Activated CD4-positive, alpha-beta T cell treated with anti-CD3 and anti-CD28 coated beads for 4 hours (primary cell): ENCODE data around the gene CDH3.
"Not testable (repeated sequence)": the region's sequence is repeated elsewhere in the genome, so short reads cannot be mapped to it uniquely, and the experiment has no call there.

ENCODE experiments used
- DNase-seq, 2 donors: peaks; one replicate each; pipeline ENCODE4 v3.0.0-alpha.2; 2020

CDH3 gene

GRCh38 chr16:68710211-68710610 lies 65.1 kb downstream of the CDH3 start:
- DNase-seq: no peak

GRCh38 chr16:68711421-68712139 lies 66.5 kb downstream of the CDH3 start:
- no peak for DNase-seq

- DNase-seq: no peak
Measured at GRCh38 chr16:68713361-68713760, 68.3 kb downstream of the CDH3 start.

GRCh38 chr16:68715471-68715870 lies 70.4 kb downstream of the CDH3 start:
- DNase-seq: no peak

DNA sequence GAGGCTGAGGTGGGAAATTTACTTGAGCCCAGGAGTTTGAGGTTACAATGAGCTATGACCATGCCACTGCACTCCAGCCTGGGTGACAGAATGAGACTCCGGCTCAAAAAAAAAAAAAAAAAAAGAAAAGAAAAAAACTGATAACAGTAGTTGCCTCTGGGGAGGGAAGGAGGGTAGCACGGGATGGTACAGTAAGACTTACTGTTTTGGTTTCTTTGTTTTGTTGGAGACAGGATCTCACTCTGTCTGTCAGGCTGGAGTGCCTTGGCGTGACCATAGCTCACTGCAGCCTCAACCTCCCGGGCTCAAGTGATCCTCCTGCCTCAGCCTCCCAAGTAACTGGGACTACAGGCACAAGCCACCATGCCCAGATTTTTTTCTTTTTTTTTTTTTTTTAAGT lies 71.4 kb downstream of the CDH3 start:
- DNase-seq: not testable (repeated sequence)

DNA sequence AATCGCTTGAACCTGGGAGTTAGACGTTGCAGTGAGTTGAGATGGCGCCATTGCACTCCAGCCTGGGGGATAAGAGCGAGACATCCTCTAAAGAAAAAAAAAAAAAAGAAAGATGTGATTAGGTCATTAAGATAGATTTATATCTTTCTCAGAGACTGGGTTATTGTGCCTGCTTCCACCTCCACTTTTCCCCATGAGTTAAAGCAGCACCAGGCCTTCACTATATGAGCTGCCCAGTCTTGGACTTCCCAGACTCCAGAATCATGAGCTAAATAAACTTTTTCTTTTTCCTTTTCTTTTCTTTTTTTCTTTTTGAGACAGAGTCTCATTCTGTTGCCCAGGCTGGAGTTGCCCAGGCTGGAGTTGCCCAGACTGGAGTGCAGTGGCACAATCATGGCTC lies 72.6 kb downstream of the CDH3 start:
- no peak for DNase-seq

- DNase-seq: no peak
Measured at GRCh38 chr16:68718590-68718989, 73.5 kb downstream of the CDH3 start.

GRCh38 chr16:68719993-68720489 lies 74.9 kb downstream of the CDH3 start:
- DNase-seq: no peak

DNA sequence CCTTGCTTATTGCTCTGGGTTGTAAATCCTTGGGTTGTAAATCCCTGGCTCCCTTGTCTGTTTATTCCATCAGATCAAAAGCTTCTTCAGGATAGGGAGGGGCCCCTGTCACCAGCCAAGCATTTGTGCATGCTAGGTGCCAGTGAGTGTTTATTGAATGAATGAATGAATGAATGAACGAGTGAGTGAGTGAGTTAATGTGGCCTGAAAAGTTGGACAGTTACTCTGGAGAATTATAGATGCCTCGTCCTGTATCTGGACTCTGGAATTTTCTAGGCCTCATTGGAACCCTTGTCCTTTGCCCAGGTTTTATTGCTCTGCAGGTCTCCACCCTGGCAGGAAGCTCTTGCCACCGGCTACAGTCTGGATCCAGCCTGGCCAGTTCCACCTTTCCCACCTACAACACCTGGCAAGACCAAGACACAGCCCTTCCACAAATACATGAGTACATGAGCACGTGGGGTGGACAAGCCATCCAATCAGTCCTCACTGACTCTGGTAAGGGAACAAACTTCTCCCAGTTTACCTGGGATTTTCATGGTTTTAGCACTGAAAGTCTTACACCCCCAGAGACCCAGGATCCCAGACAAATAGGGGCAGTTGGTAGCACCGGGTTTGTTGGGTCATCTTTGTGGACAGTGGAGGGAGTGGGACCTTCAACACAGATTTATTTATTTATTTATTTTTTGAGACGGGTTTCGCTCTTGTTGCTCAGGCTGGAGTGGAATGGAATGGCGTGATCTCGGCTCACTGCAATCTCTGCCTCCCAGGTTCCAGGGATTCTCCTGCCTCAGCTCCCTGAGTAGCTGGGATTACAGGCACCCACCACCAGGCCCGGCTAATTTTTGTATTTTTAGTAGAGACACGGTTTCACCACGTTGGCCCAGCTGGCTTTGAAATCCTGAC lies 77.3 kb downstream of the CDH3 start:
- DNase-seq: no peak

- no peak for DNase-seq
Measured at GRCh38 chr16:68724797-68725196, 79.7 kb downstream of the CDH3 start.

DNA sequence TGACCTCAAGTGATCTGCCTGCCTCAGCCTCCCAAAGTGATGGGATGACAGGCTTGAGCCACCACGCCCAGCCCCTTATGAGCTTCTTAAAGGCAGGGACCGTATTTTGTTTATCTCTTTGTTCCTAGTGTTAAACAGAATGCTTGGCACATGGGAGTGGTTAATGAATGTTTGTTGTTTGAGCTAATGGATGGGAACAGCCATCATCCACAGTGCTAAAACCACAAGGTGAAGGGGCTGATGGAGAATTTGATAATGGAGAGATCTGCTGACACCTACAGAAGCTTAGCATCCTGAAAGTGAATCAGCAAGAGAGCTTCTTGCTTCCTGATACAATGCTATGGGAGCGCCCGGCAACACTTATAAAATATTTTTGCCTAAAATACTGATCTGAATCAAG lies 83.4 kb downstream of the CDH3 start:
- DNase-seq: no peak

GRCh38 chr16:68731637-68732036 lies 86.5 kb downstream of the CDH3 start:
- DNase-seq: no peak

DNA sequence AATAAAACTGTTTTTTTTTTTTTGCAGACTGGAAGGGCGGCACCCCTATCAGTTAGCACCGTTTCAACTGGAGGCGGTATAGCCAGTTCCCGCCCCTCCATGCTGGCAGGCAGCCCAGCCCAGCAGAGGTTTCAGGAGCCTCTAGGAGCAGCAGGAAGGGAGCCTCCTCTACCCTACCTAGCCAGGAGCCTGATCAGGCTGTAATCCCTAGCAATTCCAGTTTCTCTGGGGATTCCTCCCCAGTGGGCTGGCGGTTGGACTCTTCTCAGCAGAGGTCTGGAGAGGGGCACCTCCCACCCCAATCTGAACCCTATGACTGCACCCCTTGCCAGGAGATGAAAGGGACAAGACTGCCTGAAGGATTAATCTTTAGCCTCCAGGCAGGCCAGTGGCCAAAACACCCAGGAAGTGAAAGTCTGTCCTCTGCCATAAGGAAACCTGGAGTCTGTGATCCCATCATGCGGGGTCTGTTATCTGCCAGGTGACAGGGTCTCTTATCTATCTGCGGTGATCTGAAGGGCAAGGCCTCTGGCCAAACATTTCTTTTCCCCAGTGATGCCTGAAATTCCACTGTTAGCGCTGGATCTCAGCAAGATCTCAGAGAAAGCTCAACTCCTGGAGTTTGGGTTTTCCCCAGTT lies 87.1 kb downstream of the CDH3 start:
- DNase-seq: no peak

- DNase-seq: no peak
Measured at GRCh38 chr16:68732741-68733399, 87.8 kb downstream of the CDH3 start.

DNA sequence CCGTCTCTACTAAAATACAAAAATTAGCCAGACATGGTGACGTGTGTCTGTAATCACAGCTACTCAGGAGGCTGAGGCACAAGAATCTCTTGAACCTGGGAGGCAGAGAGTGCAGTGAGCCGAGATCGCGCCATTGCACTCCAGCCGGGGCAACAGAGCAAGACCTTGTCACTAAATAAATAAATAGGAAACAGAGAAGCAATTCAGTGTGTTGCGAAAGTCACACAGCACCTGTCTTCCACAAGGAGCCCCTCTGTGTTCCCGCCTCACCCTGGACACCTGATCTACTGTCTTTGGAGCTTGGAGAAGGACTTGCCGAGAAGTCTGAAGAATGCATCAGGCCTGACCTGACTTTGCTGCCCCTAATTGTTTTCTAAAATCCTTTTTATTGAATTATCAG lies 88.5 kb downstream of the CDH3 start:
- DNase-seq: no peak

DNA sequence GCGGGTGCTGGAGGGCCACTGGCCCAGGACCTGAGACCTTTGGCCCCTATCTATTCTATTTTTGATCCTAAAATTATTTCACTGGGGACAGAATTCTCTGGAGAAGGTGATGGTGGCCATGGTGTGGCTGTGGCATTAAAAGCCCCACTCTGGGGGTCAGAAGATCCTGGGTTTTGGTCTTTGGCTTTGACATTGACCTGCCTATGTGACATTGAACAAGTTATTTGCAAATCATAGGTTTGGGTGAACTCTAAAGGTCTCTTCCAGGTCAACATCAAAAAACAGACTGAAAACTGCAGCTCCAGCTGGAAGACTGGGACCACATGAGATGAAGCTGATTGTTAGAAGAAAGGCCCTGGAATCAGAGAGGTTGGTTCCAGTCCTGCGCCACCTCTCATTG lies 89.7 kb downstream of the CDH3 start:
- DNase-seq: no peak

DNA sequence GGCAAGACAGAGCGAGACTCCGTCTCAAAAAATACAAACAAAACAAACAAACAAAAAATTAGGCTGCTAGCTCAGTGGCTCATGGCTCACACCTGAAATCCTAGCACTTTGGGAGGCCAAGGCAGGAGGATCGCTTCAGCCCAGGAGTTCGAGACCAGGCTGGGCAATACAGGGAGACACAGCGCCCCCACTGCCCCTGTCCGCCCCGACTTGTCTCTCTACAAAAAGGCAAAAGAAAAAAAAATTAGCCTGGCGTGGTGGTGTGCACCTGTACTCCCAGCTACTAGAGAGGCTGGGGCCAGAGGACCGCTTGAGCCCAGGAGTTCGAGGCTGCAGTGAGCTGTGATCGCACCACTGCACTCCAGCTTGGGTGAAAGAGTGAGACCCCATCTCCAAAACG lies 91.5 kb downstream of the CDH3 start:
- DNase-seq: no peak

DNA sequence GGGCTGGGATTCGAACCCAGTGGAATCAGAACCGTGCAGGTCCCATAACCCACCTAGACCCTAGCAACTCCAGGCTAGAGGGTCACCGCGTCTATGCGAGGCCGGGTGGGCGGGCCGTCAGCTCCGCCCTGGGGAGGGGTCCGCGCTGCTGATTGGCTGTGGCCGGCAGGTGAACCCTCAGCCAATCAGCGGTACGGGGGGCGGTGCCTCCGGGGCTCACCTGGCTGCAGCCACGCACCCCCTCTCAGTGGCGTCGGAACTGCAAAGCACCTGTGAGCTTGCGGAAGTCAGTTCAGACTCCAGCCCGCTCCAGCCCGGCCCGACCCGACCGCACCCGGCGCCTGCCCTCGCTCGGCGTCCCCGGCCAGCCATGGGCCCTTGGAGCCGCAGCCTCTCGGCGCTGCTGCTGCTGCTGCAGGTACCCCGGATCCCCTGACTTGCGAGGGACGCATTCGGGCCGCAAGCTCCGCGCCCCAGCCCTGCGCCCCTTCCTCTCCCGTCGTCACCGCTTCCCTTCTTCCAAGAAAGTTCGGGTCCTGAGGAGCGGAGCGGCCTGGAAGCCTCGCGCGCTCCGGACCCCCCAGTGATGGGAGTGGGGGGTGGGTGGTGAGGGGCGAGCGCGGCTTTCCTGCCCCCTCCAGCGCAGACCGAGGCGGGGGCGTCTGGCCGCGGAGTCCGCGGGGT lies 92.1 kb downstream of the CDH3 start, which contains the start of gene CDH1:
TSS of gene CDH1 (plus strand) at position 247 of the 684 bp plus-strand sequence. CDS start at position 371, 124 bp downstream.
- DNase-seq: peak in 1 of 2 donors; percentile 17

DNA sequence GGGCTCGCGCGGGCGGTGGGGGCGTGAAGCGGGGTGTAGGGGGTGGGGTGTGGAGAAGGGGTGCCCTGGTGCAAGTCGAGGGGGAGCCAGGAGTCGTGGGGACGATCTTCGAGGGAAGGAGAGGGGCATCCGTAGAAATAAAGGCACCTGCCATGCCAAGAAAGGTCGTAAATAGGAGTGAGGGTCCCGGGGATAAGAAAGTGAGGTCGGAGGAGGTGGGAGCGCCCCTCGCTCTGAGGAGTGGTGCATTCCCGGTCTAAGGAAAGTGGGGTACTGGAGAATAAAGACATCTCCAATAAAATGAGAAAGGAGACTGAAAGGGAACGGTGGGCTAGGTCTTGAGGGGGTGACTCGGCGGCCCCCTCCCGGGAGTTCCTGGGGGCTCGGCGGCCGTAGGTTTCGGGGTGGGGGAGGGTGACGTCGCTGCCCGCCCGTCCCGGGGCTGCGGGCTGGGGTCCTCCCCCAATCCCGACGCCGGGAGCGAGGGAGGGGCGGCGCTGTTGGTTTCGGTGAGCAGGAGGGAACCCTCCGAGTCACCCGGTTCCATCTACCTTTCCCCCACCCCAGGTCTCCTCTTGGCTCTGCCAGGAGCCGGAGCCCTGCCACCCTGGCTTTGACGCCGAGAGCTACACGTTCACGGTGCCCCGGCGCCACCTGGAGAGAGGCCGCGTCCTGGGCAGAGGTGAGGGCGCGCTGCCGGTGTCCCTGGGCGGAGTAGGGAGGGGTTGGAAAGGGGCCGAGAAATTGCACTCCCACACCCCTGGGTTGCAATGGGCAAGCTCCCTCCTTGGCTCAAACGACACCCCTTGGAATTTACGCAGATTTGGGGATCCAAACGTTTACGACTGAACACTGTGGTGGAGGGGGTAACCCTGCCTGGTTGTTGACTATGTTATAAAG lies 92.9 kb downstream of the CDH3 start:
- no peak for DNase-seq

GRCh38 chr16:68739964-68740627 lies 95.0 kb downstream of the CDH3 start:
- DNase-seq: no peak
